Non-pigmented ciliary epithelial cell (primary cell): ENCODE measurements around the gene ARHGEF4.

Experiments used
- DNase-seq: peaks from one replicate; pipeline ENCODE4 v3.0.0-alpha.2; 2010; ENCODE audit warnings: low read depth

Gene ARHGEF4

DNA sequence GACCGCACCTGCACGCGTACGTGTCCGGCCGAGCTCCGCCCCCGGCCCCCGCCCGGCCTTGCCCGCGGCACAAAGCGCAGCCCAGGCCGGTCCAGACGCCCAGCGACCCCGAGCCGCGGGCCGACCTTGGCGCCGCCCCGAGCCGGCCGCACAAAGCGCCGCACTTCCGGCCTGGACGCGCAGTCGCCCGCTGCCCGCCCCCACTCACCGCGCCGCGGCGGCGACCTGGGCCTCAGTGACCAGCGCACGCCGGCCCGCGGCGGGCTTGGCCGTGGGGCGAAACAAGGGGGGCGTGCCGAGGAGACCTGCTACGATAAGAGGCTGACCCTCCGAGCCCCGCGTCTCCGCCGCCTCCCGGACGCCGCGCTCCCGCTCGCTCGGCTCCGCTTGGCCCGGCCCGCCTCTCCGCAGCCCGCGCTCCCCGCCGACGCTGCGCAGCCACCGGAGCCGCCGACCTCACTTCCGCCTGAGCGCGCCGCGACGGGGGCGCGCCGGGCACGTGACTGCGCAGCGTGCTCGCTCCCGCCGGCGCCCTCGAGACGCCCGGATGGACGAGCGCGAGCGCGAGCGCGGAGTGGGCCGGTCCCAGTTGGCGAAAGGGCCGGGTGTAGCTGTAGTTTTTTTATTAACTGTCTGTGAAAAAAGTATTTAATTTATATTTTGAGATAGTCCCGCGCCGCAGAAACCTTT, 256.4 kb downstream of the ARHGEF4 start, which contains the start of gene FAM168B:
Gene FAM168B (minus strand): TSS at position 455 of the 690 bp plus-strand sequence. CDS start 10,814 bp downstream, outside the sequence.
- DNase-seq: no peak

DNA sequence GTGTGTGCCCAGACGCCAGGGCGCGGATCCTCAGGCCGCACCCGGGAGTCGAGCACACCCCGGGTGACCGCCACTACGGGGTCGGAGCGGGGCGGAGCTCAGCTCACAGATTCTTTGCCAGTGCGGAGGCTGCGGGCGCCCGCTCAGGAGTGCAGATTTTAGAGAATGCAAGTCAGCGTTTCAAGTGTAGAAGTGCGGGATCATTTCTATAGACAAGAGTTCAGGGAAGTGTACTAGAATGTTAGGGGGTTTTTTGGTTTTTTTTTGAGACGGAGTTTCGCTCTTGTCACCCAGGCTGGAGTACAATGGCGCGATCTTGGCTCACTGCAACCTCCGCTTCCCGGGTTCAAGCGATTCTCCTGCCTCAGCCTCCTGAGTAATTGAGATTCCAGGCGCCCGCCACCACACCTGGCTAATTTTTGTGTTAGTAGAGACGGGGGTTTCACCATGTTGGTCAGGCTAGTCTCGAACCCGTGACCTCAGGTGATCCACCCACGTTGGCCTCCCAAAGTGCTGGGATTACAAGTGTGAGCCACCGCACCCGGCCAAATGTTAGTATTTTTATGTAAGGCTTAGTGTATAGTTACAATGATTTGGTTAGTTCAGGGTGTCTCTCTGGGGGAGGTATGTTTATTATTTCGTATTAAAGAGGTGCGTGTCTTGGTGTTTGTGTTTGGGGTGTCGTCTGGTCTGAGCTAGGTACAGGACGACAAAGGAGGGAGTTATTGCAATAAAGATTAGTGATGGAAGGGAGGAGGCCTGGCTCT, 257.2 kb downstream of the ARHGEF4 start:
- no peak for DNase-seq

- no peak for DNase-seq
These were observed 258.0 kb downstream of the ARHGEF4 start for GRCh38 chr2:131094463-131095281.
